ENCODE data around the gene HDAC6.

DNA sequence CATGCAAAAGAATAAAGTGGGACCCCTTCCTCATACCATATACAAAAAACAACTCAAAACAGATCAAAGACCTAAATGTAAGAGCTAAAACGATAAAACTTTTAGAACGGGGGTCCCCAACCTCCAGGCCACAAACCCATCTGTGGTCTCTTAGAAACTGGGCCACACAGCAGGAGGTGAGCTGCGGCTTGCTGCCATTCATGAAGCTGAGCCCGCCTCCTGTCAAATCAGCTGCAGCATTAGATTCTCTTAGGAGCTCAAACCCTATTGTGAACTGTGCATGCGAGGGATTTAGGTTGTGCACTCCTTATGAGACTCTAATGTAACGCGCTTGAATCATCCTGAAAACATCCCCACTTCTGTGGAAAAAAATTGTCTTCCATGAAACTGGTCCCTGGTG lies 22.5 kb upstream of the HDAC6 start:
- TF ChIP-seq, protein P1, sequence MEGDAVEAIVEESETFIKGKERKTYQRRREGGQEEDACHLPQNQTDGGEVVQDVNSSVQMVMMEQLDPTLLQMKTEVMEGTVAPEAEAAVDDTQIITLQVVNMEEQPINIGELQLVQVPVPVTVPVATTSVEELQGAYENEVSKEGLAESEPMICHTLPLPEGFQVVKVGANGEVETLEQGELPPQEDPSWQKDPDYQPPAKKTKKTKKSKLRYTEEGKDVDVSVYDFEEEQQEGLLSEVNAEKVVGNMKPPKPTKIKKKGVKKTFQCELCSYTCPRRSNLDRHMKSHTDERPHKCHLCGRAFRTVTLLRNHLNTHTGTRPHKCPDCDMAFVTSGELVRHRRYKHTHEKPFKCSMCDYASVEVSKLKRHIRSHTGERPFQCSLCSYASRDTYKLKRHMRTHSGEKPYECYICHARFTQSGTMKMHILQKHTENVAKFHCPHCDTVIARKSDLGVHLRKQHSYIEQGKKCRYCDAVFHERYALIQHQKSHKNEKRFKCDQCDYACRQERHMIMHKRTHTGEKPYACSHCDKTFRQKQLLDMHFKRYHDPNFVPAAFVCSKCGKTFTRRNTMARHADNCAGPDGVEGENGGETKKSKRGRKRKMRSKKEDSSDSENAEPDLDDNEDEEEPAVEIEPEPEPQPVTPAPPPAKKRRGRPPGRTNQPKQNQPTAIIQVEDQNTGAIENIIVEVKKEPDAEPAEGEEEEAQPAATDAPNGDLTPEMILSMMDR (tag by site-specific recombination; IDR thresholded peaks at IDR 0.05), result no peak
- TF ChIP-seq GLI4 (tag by site-specific recombination; IDR thresholded peaks at IDR 0.05) (no peak), ZNF837 (tag by site-specific recombination; IDR thresholded peaks at IDR 0.05) (no peak), ZSCAN16 (tag by site-specific recombination; IDR thresholded peaks at IDR 0.05) (no peak), MYNN (tag by site-specific recombination; IDR thresholded peaks at IDR 0.05; ENCODE audit: borderline replicate concordance) (no peak)

Data from HEK293 (cell line).